ENCODE data around the gene LDAF1. TPM values are rescaled to one million over a fixed set of nuclear protein-coding genes. Genes with fewer than 3 reads are reported as not detected.
"Not testable (repeated sequence)": the region's sequence is repeated elsewhere in the genome, so short reads cannot be mapped to it uniquely, and the experiment has no call there.

Gene LDAF1
- total RNA-seq, 1 experiment from 2014 or later: 5.9 TPM

DNA sequence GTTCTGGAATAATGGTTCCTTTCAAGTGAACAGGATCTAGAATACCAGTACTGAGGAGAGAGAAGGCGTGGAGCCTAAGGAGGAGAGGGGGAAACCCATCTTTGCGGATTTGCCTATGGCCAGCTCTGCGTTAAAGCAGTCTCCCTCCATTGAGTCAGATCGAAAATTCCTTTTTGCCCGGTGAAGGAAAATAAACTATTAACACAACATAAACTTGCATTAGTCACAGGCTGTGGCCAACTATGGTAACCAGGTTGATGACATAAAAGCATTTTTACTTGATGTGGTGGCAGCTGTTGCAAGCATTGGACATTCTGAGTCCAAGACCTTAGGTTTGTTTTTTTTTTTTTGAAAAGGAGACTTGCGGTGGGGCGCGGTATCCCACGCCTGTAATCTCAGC is 8.9 kb downstream of the LDAF1 start:
- Histone ChIP-seq H3K4me1 (ENCODE audit: insufficient read depth, low read length, poor library complexity, severe bottlenecking) (peaks cover 6% of the 10 kb centered on the region), H3K4me3 (ENCODE audit: low read depth, low read length, poor library complexity, severe bottlenecking) (no peak overlapping the region), H3K27ac (ENCODE audit: low read depth, low read length, poor library complexity, severe bottlenecking) (no peak overlapping the region), H3K36me3 (ENCODE audit: insufficient read depth, low read length, poor library complexity, severe bottlenecking) (no peaks in the 10 kb centered on the region), H3K9me3 (ENCODE audit: low read depth, low read length, poor library complexity, severe bottlenecking) (no peaks in the 10 kb centered on the region), H3K27me3 (replicated peaks; ENCODE audit: insufficient read depth, low read depth, low read length, poor library complexity) (no peaks in the 10 kb centered on the region)
- no peak for DNase-seq (ENCODE audit: low spot score)
- intact Hi-C loops (cut with micrococcal nuclease; ENCODE audit: unreplicated experiment): no loop called here
- TF ChIP-seq EZH2 (IDR thresholded peaks at IDR 0.05; ENCODE audit: borderline replicate concordance, low read depth, low read length, poor library complexity, severe bottlenecking): no peak
- TF ChIP-seq, protein P1, sequence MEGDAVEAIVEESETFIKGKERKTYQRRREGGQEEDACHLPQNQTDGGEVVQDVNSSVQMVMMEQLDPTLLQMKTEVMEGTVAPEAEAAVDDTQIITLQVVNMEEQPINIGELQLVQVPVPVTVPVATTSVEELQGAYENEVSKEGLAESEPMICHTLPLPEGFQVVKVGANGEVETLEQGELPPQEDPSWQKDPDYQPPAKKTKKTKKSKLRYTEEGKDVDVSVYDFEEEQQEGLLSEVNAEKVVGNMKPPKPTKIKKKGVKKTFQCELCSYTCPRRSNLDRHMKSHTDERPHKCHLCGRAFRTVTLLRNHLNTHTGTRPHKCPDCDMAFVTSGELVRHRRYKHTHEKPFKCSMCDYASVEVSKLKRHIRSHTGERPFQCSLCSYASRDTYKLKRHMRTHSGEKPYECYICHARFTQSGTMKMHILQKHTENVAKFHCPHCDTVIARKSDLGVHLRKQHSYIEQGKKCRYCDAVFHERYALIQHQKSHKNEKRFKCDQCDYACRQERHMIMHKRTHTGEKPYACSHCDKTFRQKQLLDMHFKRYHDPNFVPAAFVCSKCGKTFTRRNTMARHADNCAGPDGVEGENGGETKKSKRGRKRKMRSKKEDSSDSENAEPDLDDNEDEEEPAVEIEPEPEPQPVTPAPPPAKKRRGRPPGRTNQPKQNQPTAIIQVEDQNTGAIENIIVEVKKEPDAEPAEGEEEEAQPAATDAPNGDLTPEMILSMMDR (conservative IDR thresholded peaks at IDR 0.05; ENCODE audit: low read depth, low read length): no peak
- no TSS peak for BruUV-seq (replicated peaks)
- CTCF ChIA-PET: no interaction called here
- POLR2A ChIA-PET (ENCODE audit: low non-redundant PET): no interaction called here

GRCh38 chr16:21167929-21168602 is 9.6 kb downstream of the LDAF1 start:
- Histone ChIP-seq H3K27me3 (replicated peaks; ENCODE audit: insufficient read depth, low read depth, low read length, poor library complexity) (no peaks in the 10 kb centered on the region), H3K27ac (ENCODE audit: low read depth, low read length, poor library complexity, severe bottlenecking) (no peak overlapping the region), H3K9me3 (ENCODE audit: low read depth, low read length, poor library complexity, severe bottlenecking) (no peaks in the 10 kb centered on the region), H3K36me3 (ENCODE audit: insufficient read depth, low read length, poor library complexity, severe bottlenecking) (no peaks in the 10 kb centered on the region), H3K4me1 (ENCODE audit: insufficient read depth, low read length, poor library complexity, severe bottlenecking) (peaks cover under 1% of the 10 kb centered on the region), H3K4me3 (ENCODE audit: low read depth, low read length, poor library complexity, severe bottlenecking) (no peak overlapping the region)
- intact Hi-C loops (cut with micrococcal nuclease; ENCODE audit: unreplicated experiment): no loop called here
- CTCF ChIA-PET: interaction anchor here (0.6 to 0.7 kb wide), 2 partner anchors 133 to 1168 kb away, joined by 3 to 4 read pairs; no protein-coding TSS in a partner anchor
- POLR2A ChIA-PET (ENCODE audit: low non-redundant PET): no interaction called here
- DNase-seq (ENCODE audit: low spot score): no peak
- no TSS peak for BruUV-seq (replicated peaks)
- TF ChIP-seq EZH2 (IDR thresholded peaks at IDR 0.05; ENCODE audit: borderline replicate concordance, low read depth, low read length, poor library complexity, severe bottlenecking): no peak
- TF ChIP-seq, protein P1 (conservative IDR thresholded peaks at IDR 0.05; ENCODE audit: low read depth, low read length): no peak

GRCh38 chr16:21169249-21169981 is 10.9 kb downstream of the LDAF1 start:
- TF ChIP-seq, protein P1 (conservative IDR thresholded peaks at IDR 0.05; ENCODE audit: low read depth, low read length): no peak
- TF ChIP-seq EZH2 (IDR thresholded peaks at IDR 0.05; ENCODE audit: borderline replicate concordance, low read depth, low read length, poor library complexity, severe bottlenecking): no peak
- Histone ChIP-seq H3K36me3 (ENCODE audit: insufficient read depth, low read length, poor library complexity, severe bottlenecking) (no peaks in the 10 kb centered on the region), H3K4me1 (ENCODE audit: insufficient read depth, low read length, poor library complexity, severe bottlenecking) (no peaks in the 10 kb centered on the region), H3K9me3 (ENCODE audit: low read depth, low read length, poor library complexity, severe bottlenecking) (no peaks in the 10 kb centered on the region), H3K4me3 (ENCODE audit: low read depth, low read length, poor library complexity, severe bottlenecking) (no peak overlapping the region), H3K27ac (ENCODE audit: low read depth, low read length, poor library complexity, severe bottlenecking) (no peak overlapping the region), H3K27me3 (replicated peaks; ENCODE audit: insufficient read depth, low read depth, low read length, poor library complexity) (no peaks in the 10 kb centered on the region)
- ChIA-PET POLR2A (ENCODE audit: low non-redundant PET) (interaction anchor here (0.6 kb wide), 1 partner anchor 32 kb away, joined by 6 read pairs; no protein-coding TSS in a partner anchor), CTCF (no interaction called here)
- intact Hi-C loops (cut with micrococcal nuclease; ENCODE audit: unreplicated experiment): no loop called here
- BruUV-seq (replicated peaks): no TSS peak
- no peak for DNase-seq (ENCODE audit: low spot score)

GRCh38 chr16:21170116-21170515 is 11.6 kb downstream of the LDAF1 start:
- BruUV-seq (replicated peaks); H3K4me3 ChIP-seq (ENCODE audit: low read depth, low read length, poor library complexity, severe bottlenecking); POLR2A ChIA-PET (ENCODE audit: low non-redundant PET); CTCF ChIA-PET; H3K27ac ChIP-seq (ENCODE audit: low read depth, low read length, poor library complexity, severe bottlenecking); intact Hi-C loops (cut with micrococcal nuclease; ENCODE audit: unreplicated experiment); H3K36me3 ChIP-seq (ENCODE audit: insufficient read depth, low read length, poor library complexity, severe bottlenecking); H3K4me1 ChIP-seq (ENCODE audit: insufficient read depth, low read length, poor library complexity, severe bottlenecking); DNase-seq (ENCODE audit: low spot score); H3K9me3 ChIP-seq (ENCODE audit: low read depth, low read length, poor library complexity, severe bottlenecking); H3K27me3 ChIP-seq (replicated peaks; ENCODE audit: insufficient read depth, low read depth, low read length, poor library complexity): not testable (repeated sequence)
